IMR-90 (cell line): ENCODE measurements around the gene SIM2. TPM values are rescaled to one million over a fixed set of nuclear protein-coding genes. Genes with fewer than 3 reads are reported as not detected.

ENCODE experiments used
- ATAC-seq: fragments of 200-7000 bp; cut with Tn5 transposase; 2 replicates; pipeline ENCODE4 v1.9.1; 2020; ENCODE audit warnings: low read depth, mild to moderate bottlenecking, moderate library complexity
- BruUV-seq: library from RNA; stranded (reverse); fragments of 400-500 nt; replicated peaks from 2 replicates; lab custom pipeline; 2021; lab: Mats Ljungman, UMichigan
- CTCF ChIA-PET: fragments of 300-600 bp; formaldehyde crosslinking; extraction: SDS; loops from one replicate; lab custom pipeline; 2021; ENCODE audit warnings: antibody characterized with exemption; lab: Yijun Ruan, JAX
- POLR2A ChIA-PET: fragments of 300-600 bp; sonication (Branson Sonifier 250); formaldehyde crosslinking; loops from one replicate; lab custom pipeline; 2022; ENCODE audit warnings: antibody characterized with exemption; ENCODE audit not compliant: unreplicated experiment; lab: Charles Lee
- DNase-seq: peaks from one replicate; pipeline ENCODE4 v3.0.0; 2013
- H2AFZ ChIP-seq: replicated peaks from 2 replicates; pipeline ENCODE3; 2013; ENCODE audit warnings: low read length, mild to moderate bottlenecking; ENCODE audit not compliant: poor library complexity
- H2AK5ac ChIP-seq: 2 replicates; pipeline ENCODE4 v1.6.1; 2013; ENCODE audit warnings: low read depth, low read length, inconsistent platforms
- H2AK9ac ChIP-seq: replicated peaks from 2 replicates; pipeline ENCODE3; 2013; ENCODE audit warnings: mild to moderate bottlenecking, low read depth, low read length, moderate library complexity; ENCODE audit not compliant: poor library complexity
- H2BK120ac ChIP-seq: 2 replicates; pipeline ENCODE4 v1.6.1; 2013; ENCODE audit warnings: low read depth, low read length, inconsistent platforms
- H2BK15ac ChIP-seq: 3 replicates; pipeline ENCODE4 v1.6.1; 2013; ENCODE audit warnings: low read depth, low read length, inconsistent platforms
- H2BK20ac ChIP-seq: 2 replicates; pipeline ENCODE4 v1.6.1; 2013; ENCODE audit warnings: low read depth, mild to moderate bottlenecking, inconsistent platforms, low read length, moderate library complexity
- H2BK5ac ChIP-seq: 2 replicates; pipeline ENCODE4 v1.6.1; 2013; ENCODE audit warnings: mild to moderate bottlenecking, low read depth, low read length, inconsistent platforms; ENCODE audit not compliant: poor library complexity, severe bottlenecking
- H3K14ac ChIP-seq: replicated peaks from 2 replicates; pipeline ENCODE4 v1.6.1; 2013; ENCODE audit warnings: low read depth, low read length, inconsistent platforms
- H3K18ac ChIP-seq: 2 replicates; pipeline ENCODE4 v1.6.1; 2013; ENCODE audit warnings: low read depth, low read length, control low read depth
- H3K23ac ChIP-seq: 2 replicates; pipeline ENCODE4 v1.6.1; 2013; ENCODE audit warnings: low read depth, low read length, inconsistent platforms
- H3K27ac ChIP-seq: 2 replicates; pipeline ENCODE4 v1.5.1; 2013; ENCODE audit warnings: mild to moderate bottlenecking, control low read depth, low read length; ENCODE audit not compliant: insufficient read depth
- H3K27me3 ChIP-seq: 2 replicates; pipeline ENCODE4 v1.6.1; 2013; ENCODE audit warnings: low read length; ENCODE audit not compliant: control insufficient read depth, insufficient read depth
- H3K36me3 ChIP-seq: 2 replicates; pipeline ENCODE4 v1.6.1; 2013; ENCODE audit warnings: low read length, mixed read lengths; ENCODE audit not compliant: control insufficient read depth, insufficient read depth
- H3K4ac ChIP-seq: 2 replicates; pipeline ENCODE4 v1.6.1; 2013; ENCODE audit warnings: low read depth, low read length, inconsistent platforms
- H3K4me1 ChIP-seq: 2 replicates; pipeline ENCODE4 v1.6.1; 2013; ENCODE audit warnings: low read length, mixed read lengths; ENCODE audit not compliant: control insufficient read depth, insufficient read depth
- H3K4me2 ChIP-seq: 2 replicates; pipeline ENCODE4 v1.6.1; 2013; ENCODE audit warnings: low read depth, mild to moderate bottlenecking, control low read depth, low read length, moderate library complexity
- H3K4me3 ChIP-seq: 2 replicates; pipeline ENCODE4 v1.5.1; 2013; ENCODE audit warnings: low read depth, mild to moderate bottlenecking, control low read depth, low read length, moderate library complexity; ENCODE audit not compliant: insufficient read depth
- H3K56ac ChIP-seq: 2 replicates; pipeline ENCODE4 v1.6.1; 2013; ENCODE audit warnings: low read length, inconsistent platforms; ENCODE audit not compliant: insufficient read depth; ENCODE audit errors: extremely low read depth
- H3K79me1 ChIP-seq, 2 experiments: 2 replicates each; pipeline ENCODE4 v1.6.1; 2013; ENCODE audit warnings: low read length in 2 of 2, inconsistent platforms in 1 of 2, low read depth in 1 of 2
- H3K9ac ChIP-seq: 2 replicates; pipeline ENCODE4 v1.6.1; 2013; ENCODE audit warnings: low read depth, low read length, control low read depth
- H3K9me1 ChIP-seq: 2 replicates; pipeline ENCODE4 v1.6.1; 2013; ENCODE audit warnings: low read length, inconsistent platforms; ENCODE audit not compliant: insufficient read depth
- H3K9me3 ChIP-seq: 2 replicates; pipeline ENCODE4 v1.6.1; 2013; ENCODE audit warnings: low read length; ENCODE audit not compliant: control insufficient read depth, insufficient read depth
- H4K20me1 ChIP-seq: 2 replicates; pipeline ENCODE4 v1.6.1; 2013; ENCODE audit warnings: low read length, inconsistent platforms; ENCODE audit not compliant: insufficient read depth
- H4K5ac ChIP-seq: 2 replicates; pipeline ENCODE4 v1.6.1; 2013; ENCODE audit warnings: mild to moderate bottlenecking, low read depth, low read length, control low read depth
- H4K8ac ChIP-seq, 2 experiments: 2 replicates each; pipeline ENCODE4 v1.6.1; 2013; ENCODE audit warnings: low read depth in 2 of 2, low read length in 2 of 2, control low read depth in 1 of 2, inconsistent platforms in 1 of 2
- H4K91ac ChIP-seq: 2 replicates; pipeline ENCODE4 v1.6.1; 2013; ENCODE audit warnings: low read depth, low read length, inconsistent platforms; ENCODE audit not compliant: insufficient read depth
- USF2 ChIP-seq: fragments of 150-350 bp; IDR thresholded peaks from 2 replicates; pipeline ENCODE4 v1.6.1; 2017; ENCODE audit warnings: mild to moderate bottlenecking, antibody characterized with exemption, low read length, low read depth
- WGBS, 2 experiments: methylation state at CpG; one replicate each; pipeline versions ENCODE4 v1.1.5 to v1.1.7; 2013; ENCODE audit warnings: missing lambda C conversion rate in 2 of 2; ENCODE audit not compliant: insufficient read length in 1 of 2; ENCODE audit errors: extremely low coverage in 2 of 2; 5-methylcytosine and 5-hydroxymethylcytosine counted together
- dilution Hi-C: fragments of 300-500 bp; cut with HindIII; formaldehyde crosslinking; loops from one replicate; pipeline ENCODE4 v1.14.3; 2018; ENCODE audit warnings: low sequenced_read_pairs; ENCODE audit not compliant: unreplicated experiment
- in situ Hi-C: fragments of 300-500 bp; cut with MboI; formaldehyde crosslinking; loops from 3 replicates; pipeline ENCODE4 v1.14.3; 2019; ENCODE audit warnings: low sequenced_read_pairs, inconsistent platforms, mixed read lengths
- intact Hi-C: fragments of 100-400 bp; cut with micrococcal nuclease; formaldehyde crosslinking; loops from 2 replicates; pipeline ENCODE4 v1.10.0; 2022
- polyA plus RNA-seq, 3 experiments: library from polyadenylated mRNA; depleted of rRNA; stranded (reverse); fragments of >200 nt; gene quantifications; 2 replicates each; pipeline ENCODE4 v1.2.3, GENCODE V29; 2012; ENCODE audit warnings: low replicate concordance in 1 of 3
- total RNA-seq: library from RNA; depleted of rRNA; stranded (reverse); fragments of >200 nt; gene quantifications from 2 replicates; pipeline ENCODE4 v1.2.3, GENCODE V29; 2012

SIM2 gene
- total and polyA plus RNA-seq, 2 of the 4 experiments (the other 2 are of a cell fraction): 2.2 to 7.5 TPM

GRCh38 chr21:36735724-36736320 is 36.9 kb downstream of the SIM2 start:
- H2AK5ac ChIP-seq: no peak overlapping the region
- H2BK120ac ChIP-seq: no peak overlapping the region
- no peak overlapping the region for H3K18ac ChIP-seq
- H3K4me3 ChIP-seq: no peak overlapping the region
- H3K4ac ChIP-seq: no peak overlapping the region
- no peak overlapping the region for H4K91ac ChIP-seq
- in situ Hi-C loops: no loop called here
- no peak overlapping the region for H2BK20ac ChIP-seq
- no peaks in the 10 kb centered on the region for H4K20me1 ChIP-seq
- no peak overlapping the region for H3K23ac ChIP-seq
- no peak overlapping the region for H3K27ac ChIP-seq
- dilution Hi-C loops: no loop called here
- no peak overlapping the region for H3K4me2 ChIP-seq
- H3K4me1 ChIP-seq: no peaks in the 10 kb centered on the region
- H3K79me1 ChIP-seq: peaks cover 0 to 7% of the 10 kb centered on the region in 2 experiments; a peak in 2 of 4 replicates
- intact Hi-C loops: no loop called here
- peaks cover 2% of the 10 kb centered on the region; the same call in 1 of the 2 replicates for H3K9me1 ChIP-seq
- WGBS, 2 experiments: 40% methylated on average over 2 of the region's 15 CpGs; no CpG with 5 or more reads in 1 of the 2 experiments
- H4K8ac ChIP-seq: no peak overlapping the region
- no peaks in the 10 kb centered on the region for H3K36me3 ChIP-seq
- no peak overlapping the region for H3K56ac ChIP-seq
- no peak overlapping the region for H2AK9ac ChIP-seq
- ChIA-PET CTCF (no interaction called here), POLR2A (no interaction called here)
- no peak overlapping the region for H2BK15ac ChIP-seq
- DNase-seq: no peak
- no peak for ATAC-seq
- H3K9ac ChIP-seq: no peak overlapping the region
- no peak for TF ChIP-seq USF2
- H2BK5ac ChIP-seq: no peak overlapping the region
- H3K9me3 ChIP-seq: no peaks in the 10 kb centered on the region
- no peak overlapping the region for H4K5ac ChIP-seq
- BruUV-seq: no TSS peak
- peaks cover 33% of the 10 kb centered on the region for H3K27me3 ChIP-seq
- H2AFZ ChIP-seq: no peak overlapping the region
- H3K14ac ChIP-seq: no peak overlapping the region
